GM18498 (cell line): Measurements from ENCODE around the gene IL1RAPL1.

Source experiments
- ATAC-seq: cut with Tn5 transposase; IDR thresholded peaks from one replicate; pipeline ENCODE4 v1.9.1; 2021; ENCODE audit warnings: mild to moderate bottlenecking, moderate library complexity; ENCODE audit not compliant: unreplicated experiment

IL1RAPL1 gene

GRCh38 chrX:29851857-29852605, 1264.8 kb downstream of the IL1RAPL1 start:
- no peak for ATAC-seq

- no peak for ATAC-seq
These were observed 1265.5 kb downstream of the IL1RAPL1 start for GRCh38 chrX:29852767-29853166.

GRCh38 chrX:29858714-29859113, 1271.5 kb downstream of the IL1RAPL1 start:
- no peak for ATAC-seq

- no peak for ATAC-seq
These were observed 1275.0 kb downstream of the IL1RAPL1 start for GRCh38 chrX:29862126-29862677.

- no peak for ATAC-seq
These were observed 1280.7 kb downstream of the IL1RAPL1 start for GRCh38 chrX:29867971-29868370.

- no peak for ATAC-seq
These were observed 1282.6 kb downstream of the IL1RAPL1 start for GRCh38 chrX:29869837-29870236.

- no peak for ATAC-seq
These were observed 1283.4 kb downstream of the IL1RAPL1 start for GRCh38 chrX:29870608-29871007.

- ATAC-seq: no peak
These were observed 1285.6 kb downstream of the IL1RAPL1 start for GRCh38 chrX:29872831-29873230.

- no peak for ATAC-seq
These were observed 1289.5 kb downstream of the IL1RAPL1 start for GRCh38 chrX:29876733-29877132.

- ATAC-seq: no peak
These were observed 1293.7 kb downstream of the IL1RAPL1 start for GRCh38 chrX:29880977-29881376.

- ATAC-seq: no peak
These were observed 1302.8 kb downstream of the IL1RAPL1 start for GRCh38 chrX:29890004-29890403.

GRCh38 chrX:29890646-29891200, 1303.5 kb downstream of the IL1RAPL1 start:
- no peak for ATAC-seq

- no peak for ATAC-seq
These were observed 1314.8 kb downstream of the IL1RAPL1 start for GRCh38 chrX:29902004-29902403.

- ATAC-seq: no peak
These were observed 1316.1 kb downstream of the IL1RAPL1 start for GRCh38 chrX:29903360-29903759.

- ATAC-seq: no peak
These were observed 1324.4 kb downstream of the IL1RAPL1 start for GRCh38 chrX:29911673-29912072.

GRCh38 chrX:29913647-29914046, 1326.4 kb downstream of the IL1RAPL1 start:
- no peak for ATAC-seq

- ATAC-seq: no peak
These were observed 1335.4 kb downstream of the IL1RAPL1 start for GRCh38 chrX:29922607-29923006.

GRCh38 chrX:29926056-29926455, 1338.8 kb downstream of the IL1RAPL1 start:
- ATAC-seq: no peak

GRCh38 chrX:29926659-29927058, 1339.4 kb downstream of the IL1RAPL1 start:
- ATAC-seq: no peak

- no peak for ATAC-seq
These were observed 1348.2 kb downstream of the IL1RAPL1 start for GRCh38 chrX:29935455-29935854.

GRCh38 chrX:29940750-29941149, 1353.5 kb downstream of the IL1RAPL1 start:
- no peak for ATAC-seq

GRCh38 chrX:29941287-29941686, 1354.0 kb downstream of the IL1RAPL1 start:
- no peak for ATAC-seq
